Measurements from ENCODE around the gene TMEM252.

The TMEM252 gene

GRCh38 chr9:68497629-68498028, 43.1 kb downstream of the TMEM252 start:
- no peak for DNase-seq

- DNase-seq: no peak
Observed at GRCh38 chr9:68496356-68496755, 44.3 kb downstream of the TMEM252 start.

- no peak for DNase-seq
Observed at GRCh38 chr9:68495247-68495646, 45.4 kb downstream of the TMEM252 start.

- DNase-seq: no peak
Observed at GRCh38 chr9:68493958-68494577, 46.6 kb downstream of the TMEM252 start.

GRCh38 chr9:68493541-68493940, 47.1 kb downstream of the TMEM252 start:
- no peak for DNase-seq

- no peak for DNase-seq
Observed at GRCh38 chr9:68492806-68493205, 47.9 kb downstream of the TMEM252 start.

DNA sequence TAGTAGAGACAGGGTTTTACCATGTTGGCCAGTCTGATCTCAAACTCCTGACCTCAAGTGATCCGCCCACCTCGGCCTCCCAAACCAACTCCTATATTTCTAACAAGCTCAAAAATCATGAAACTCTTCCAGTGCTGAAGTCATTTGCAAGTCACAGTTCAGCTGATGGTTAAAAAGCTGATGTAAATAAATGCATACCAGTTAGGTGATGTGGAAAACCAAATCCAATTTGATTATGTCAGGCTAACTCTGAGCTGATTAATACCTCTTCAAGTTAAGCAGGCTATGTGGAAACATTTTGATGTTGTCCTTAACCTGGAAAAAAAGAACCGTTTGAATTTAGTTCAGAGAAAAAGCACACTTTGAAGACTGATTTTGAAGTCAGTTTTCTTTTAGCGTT, 51.0 kb downstream of the TMEM252 start:
- DNase-seq: no peak

GRCh38 chr9:68488126-68488525, 52.6 kb downstream of the TMEM252 start:
- DNase-seq: no peak
